ENCODE data around the gene ARMC7.
A peak's percentile ranks its signal among the peaks of the same experiment; 100 is the strongest.

DNA sequence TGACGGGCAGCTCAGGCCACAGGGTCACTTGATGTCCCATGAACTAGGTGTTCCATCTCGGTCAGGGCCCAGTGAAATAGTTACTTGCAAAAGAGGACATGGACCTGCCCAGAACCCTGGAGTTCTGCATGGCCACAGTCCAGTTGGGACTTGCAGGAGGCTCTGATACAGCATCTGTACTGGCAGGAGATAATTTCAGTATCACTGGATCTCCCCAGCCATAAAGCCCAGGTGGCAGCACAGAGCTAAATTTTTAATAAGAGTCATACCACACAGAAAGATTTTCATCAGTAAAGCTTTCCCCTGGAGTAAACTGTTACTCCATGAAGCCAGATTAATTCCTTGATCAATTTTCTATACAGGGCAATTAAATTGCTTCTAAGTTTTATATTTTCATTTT is 40.0 kb upstream of the ARMC7 start:
- TF ChIP-seq, protein P1, sequence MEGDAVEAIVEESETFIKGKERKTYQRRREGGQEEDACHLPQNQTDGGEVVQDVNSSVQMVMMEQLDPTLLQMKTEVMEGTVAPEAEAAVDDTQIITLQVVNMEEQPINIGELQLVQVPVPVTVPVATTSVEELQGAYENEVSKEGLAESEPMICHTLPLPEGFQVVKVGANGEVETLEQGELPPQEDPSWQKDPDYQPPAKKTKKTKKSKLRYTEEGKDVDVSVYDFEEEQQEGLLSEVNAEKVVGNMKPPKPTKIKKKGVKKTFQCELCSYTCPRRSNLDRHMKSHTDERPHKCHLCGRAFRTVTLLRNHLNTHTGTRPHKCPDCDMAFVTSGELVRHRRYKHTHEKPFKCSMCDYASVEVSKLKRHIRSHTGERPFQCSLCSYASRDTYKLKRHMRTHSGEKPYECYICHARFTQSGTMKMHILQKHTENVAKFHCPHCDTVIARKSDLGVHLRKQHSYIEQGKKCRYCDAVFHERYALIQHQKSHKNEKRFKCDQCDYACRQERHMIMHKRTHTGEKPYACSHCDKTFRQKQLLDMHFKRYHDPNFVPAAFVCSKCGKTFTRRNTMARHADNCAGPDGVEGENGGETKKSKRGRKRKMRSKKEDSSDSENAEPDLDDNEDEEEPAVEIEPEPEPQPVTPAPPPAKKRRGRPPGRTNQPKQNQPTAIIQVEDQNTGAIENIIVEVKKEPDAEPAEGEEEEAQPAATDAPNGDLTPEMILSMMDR (IDR thresholded peaks at IDR 0.05 in 8 of 11, conservative IDR thresholded peaks at IDR 0.05 in 3 of 11), result peak in 3 of 11 experiments; percentile 11 to 24 (median 13)
- no peak for TF ChIP-seq POLR2AphosphoS5 (IDR thresholded peaks at IDR 0.05)

Data from spleen (tissue), 7 donors.